Spinal cord (tissue), 10 donors: ENCODE data around the gene LRRC4C. TPM values are rescaled to one million over a fixed set of nuclear protein-coding genes. Genes with fewer than 3 reads are reported as not detected.

ENCODE experiments used
- DNase-seq, 6 donors: peaks; one replicate each; pipeline versions ENCODE4 v3.0.0 to v3.0.0-alpha.2; 2013 to 2015; ENCODE audit warnings: low spot score in 6 of 6, low read depth in 4 of 6
- H3K27ac ChIP-seq: one replicate; pipeline ENCODE4 v1.5.1; 2013; ENCODE audit warnings: low read depth, low read length, control low read depth
- H3K27me3 ChIP-seq: one replicate; pipeline ENCODE4 v1.6.1; 2013; ENCODE audit warnings: low read length; ENCODE audit not compliant: control insufficient read depth, insufficient read depth
- H3K36me3 ChIP-seq: one replicate; pipeline ENCODE4 v1.6.1; 2013; ENCODE audit warnings: low read length; ENCODE audit not compliant: control insufficient read depth, insufficient read depth
- H3K4me1 ChIP-seq: one replicate; pipeline ENCODE4 v1.6.1; 2013; ENCODE audit warnings: low read length; ENCODE audit not compliant: control insufficient read depth, insufficient read depth
- H3K4me3 ChIP-seq: one replicate; pipeline ENCODE4 v1.5.1; 2013; ENCODE audit warnings: low read depth, low read length, control low read depth
- H3K9me3 ChIP-seq: one replicate; pipeline ENCODE4 v1.6.1; 2013; ENCODE audit warnings: low read length; ENCODE audit not compliant: control insufficient read depth, insufficient read depth
- WGBS: methylation state at CpG from one replicate; pipeline ENCODE4 v1.1.5; 2013; ENCODE audit warnings: missing lambda C conversion rate; ENCODE audit not compliant: insufficient coverage; 5-methylcytosine and 5-hydroxymethylcytosine counted together
- polyA plus RNA-seq, 2 donors: library from polyadenylated mRNA; unstranded; fragments of 120-200 nt; gene quantifications; one replicate each; pipeline ENCODE4 v1.2.1, GENCODE V29; 2013; ENCODE audit not compliant: insufficient read length in 2 of 2
- total RNA-seq, 2 donors: library from RNA; depleted of rRNA in 1 of 2; stranded (reverse); fragments of 120-200 nt in 1 of 2; fragments of >200 nt in 1 of 2; gene quantifications; one replicate each; pipeline versions ENCODE4 v1.2.3 to v1.2.4, GENCODE V29; 2013 to 2014
- donor health status: healthy.

Gene LRRC4C
- total and polyA plus RNA-seq, 4 donors = 25.6 to 54.9 (median 39.0) TPM

GRCh38 chr11:41461057-41461681 lies 1.7 kb upstream of the LRRC4C start:
- no CpG with 5 or more reads among the region's 1 CpG for WGBS
- H3K4me1 ChIP-seq = no peaks in the 10 kb centered on the region
- no peak overlapping the region for H3K27ac ChIP-seq
- no peaks in the 10 kb centered on the region for H3K9me3 ChIP-seq
- peak in 3 of 6 donors; percentile 39 to 85 (median 43) for DNase-seq
- H3K4me3 ChIP-seq = no peak overlapping the region
- H3K36me3 ChIP-seq = no peaks in the 10 kb centered on the region
- no peaks in the 10 kb centered on the region for H3K27me3 ChIP-seq

DNA sequence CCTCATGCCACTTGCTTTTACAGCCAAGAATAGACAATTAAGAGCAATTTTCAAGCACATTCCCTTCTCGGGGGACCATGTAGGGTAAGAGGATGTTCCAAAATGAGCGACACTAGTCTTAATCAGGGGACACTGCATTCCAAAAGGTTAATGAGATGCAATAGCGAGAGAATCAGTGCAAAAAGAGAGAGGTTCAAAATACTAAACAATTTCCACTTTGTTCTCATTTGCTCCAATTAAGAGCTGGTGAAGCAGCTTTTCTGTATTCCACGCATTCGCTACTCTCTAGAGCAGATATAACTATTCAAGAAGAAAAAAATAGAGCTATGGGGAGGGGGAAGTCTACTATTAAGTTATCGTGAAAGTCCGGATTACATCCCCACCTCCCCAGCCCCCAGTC lies 811 bp downstream of the LRRC4C start:
- peak overlapping the region; percentile 60 for H3K27ac ChIP-seq
- H3K4me1 ChIP-seq = no peaks in the 10 kb centered on the region
- no peaks in the 10 kb centered on the region for H3K36me3 ChIP-seq
- DNase-seq = peak in 3 of 6 donors; percentile 30 to 58 (median 54)
- no peaks in the 10 kb centered on the region for H3K9me3 ChIP-seq
- peak overlapping the region; percentile 39 for H3K4me3 ChIP-seq
- H3K27me3 ChIP-seq = no peaks in the 10 kb centered on the region
- no CpG with 5 or more reads among the region's 7 CpGs for WGBS

GRCh38 chr11:41458154-41458553 lies 1.3 kb downstream of the LRRC4C start:
- peak overlapping the region; percentile 39 for H3K4me3 ChIP-seq
- H3K9me3 ChIP-seq = no peaks in the 10 kb centered on the region
- H3K36me3 ChIP-seq = no peaks in the 10 kb centered on the region
- no peaks in the 10 kb centered on the region for H3K4me1 ChIP-seq
- DNase-seq = peak in 1 of 6 donors; percentile 72
- 0% methylated on average over 1 of the region's 4 CpGs for WGBS
- H3K27ac ChIP-seq = no peak overlapping the region
- H3K27me3 ChIP-seq = no peaks in the 10 kb centered on the region

DNA sequence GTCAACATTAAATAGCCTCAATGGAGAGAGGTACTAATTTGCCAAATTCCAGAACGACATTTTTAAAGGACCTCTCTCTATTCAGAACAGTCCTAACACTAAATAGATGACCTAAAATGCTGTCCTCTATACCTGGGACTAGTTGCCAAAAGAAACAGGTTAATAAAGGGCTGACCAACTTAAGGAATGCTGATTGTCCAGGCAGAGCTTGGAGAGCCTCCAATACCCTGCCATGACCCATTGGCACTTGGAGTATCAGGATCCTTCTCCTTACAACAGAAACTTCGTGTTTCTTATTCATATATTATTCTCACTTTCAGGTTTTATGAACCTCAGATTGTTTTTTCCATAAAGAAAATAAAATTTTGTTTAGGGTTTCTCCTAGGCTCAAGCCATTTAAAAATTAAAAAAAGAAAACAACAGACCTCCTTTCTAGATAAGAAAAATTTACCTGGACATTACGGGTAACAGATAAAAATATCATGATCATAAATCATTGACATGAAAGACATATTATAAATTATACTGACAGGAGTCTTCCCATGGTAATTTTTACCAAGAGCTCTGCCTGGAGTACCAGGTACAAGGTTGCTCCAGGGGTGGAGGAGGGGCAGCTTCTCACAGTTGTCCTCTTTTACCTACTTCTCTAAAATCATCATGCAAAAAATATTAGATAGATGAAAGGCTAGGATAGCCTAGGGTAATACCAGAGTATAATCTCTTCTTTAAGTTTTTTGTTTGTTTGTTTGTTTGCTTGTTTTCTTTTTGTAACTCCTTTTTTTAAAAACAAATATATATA lies 2.0 kb downstream of the LRRC4C start:
- peak overlapping the region; percentile 39 for H3K4me3 ChIP-seq
- DNase-seq = peak in 1 of 6 donors; percentile 23
- H3K4me1 ChIP-seq = no peaks in the 10 kb centered on the region
- H3K27me3 ChIP-seq = no peaks in the 10 kb centered on the region
- WGBS = no CpG with 5 or more reads among the region's 3 CpGs
- H3K27ac ChIP-seq = no peak overlapping the region
- H3K36me3 ChIP-seq = no peaks in the 10 kb centered on the region
- no peaks in the 10 kb centered on the region for H3K9me3 ChIP-seq

DNA sequence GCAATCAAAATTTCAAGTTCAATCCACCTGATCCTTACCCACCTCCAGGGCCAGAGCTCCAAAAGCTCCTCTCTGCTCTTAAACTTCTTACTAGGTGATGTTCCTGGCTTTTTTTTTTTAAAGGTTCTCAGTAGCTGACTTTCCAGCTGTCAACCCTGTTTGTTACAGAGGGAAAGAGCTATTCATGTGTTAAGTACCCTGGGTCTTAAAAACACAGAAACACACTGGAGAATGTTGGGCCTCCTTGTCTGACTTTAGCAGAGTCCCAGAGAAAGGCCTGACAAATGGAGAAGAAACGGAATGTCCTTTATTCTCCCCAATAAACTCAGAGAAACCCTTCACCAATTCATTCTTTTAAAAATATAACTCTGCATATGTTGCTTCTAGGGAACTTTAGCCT lies 3.2 kb downstream of the LRRC4C start:
- Histone ChIP-seq H3K27ac (peak overlapping the region; percentile 29), H3K4me3 (no peak overlapping the region), H3K27me3 (no peaks in the 10 kb centered on the region)

GRCh38 chr11:41451011-41451410 lies 8.4 kb downstream of the LRRC4C start:
- Histone ChIP-seq H3K27ac (no peak overlapping the region), H3K4me3 (no peak overlapping the region), H3K27me3 (no peaks in the 10 kb centered on the region), H3K9me3 (peaks cover 2% of the 10 kb centered on the region), H3K4me1 (no peaks in the 10 kb centered on the region), H3K36me3 (no peaks in the 10 kb centered on the region)
- DNase-seq = no peak
- no CpG with 5 or more reads among the region's 3 CpGs for WGBS

More for the DNA sequence above, 3.2 kb downstream of the LRRC4C start:
- peak in 1 of 6 donors; percentile 55 for DNase-seq
- Histone ChIP-seq H3K4me1 (no peaks in the 10 kb centered on the region), H3K36me3 (no peaks in the 10 kb centered on the region), H3K9me3 (no peaks in the 10 kb centered on the region)
- WGBS = 43% methylated on average over 1 of the region's 1 CpG

DNA sequence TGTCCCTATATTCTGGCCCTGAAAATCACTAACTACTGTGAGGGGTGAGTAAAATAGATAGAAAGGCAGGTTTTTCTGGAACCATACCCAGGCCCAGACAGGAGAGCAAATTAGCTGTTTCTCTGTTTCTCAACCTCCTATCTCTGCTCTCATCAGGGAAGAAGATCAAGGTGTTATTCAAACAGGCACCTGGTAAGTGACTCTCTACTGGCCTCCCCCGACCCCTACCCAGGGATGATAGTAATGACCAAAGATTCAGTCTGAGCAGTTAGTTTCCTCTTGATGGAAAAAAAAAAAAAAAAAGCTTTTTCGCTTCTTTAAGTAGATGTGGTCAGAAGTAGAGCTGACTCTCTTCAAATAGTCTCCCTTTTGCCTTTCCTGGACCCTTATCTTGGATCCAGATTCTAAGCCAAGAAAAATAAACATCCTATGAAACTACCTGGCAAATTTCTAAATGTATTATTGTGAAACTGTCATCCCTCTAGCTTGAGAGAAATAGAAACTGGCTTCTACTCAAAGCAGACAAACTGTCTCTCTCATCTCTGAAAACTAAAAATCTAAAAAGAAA lies 9.9 kb downstream of the LRRC4C start:
- H3K4me1 ChIP-seq = no peaks in the 10 kb centered on the region
- WGBS = 40% methylated on average over 1 of the region's 2 CpGs
- H3K36me3 ChIP-seq = no peaks in the 10 kb centered on the region
- no peaks in the 10 kb centered on the region for H3K27me3 ChIP-seq
- H3K4me3 ChIP-seq = no peak overlapping the region
- no peak overlapping the region for H3K27ac ChIP-seq
- peaks cover 2% of the 10 kb centered on the region for H3K9me3 ChIP-seq
- DNase-seq = no peak

DNA sequence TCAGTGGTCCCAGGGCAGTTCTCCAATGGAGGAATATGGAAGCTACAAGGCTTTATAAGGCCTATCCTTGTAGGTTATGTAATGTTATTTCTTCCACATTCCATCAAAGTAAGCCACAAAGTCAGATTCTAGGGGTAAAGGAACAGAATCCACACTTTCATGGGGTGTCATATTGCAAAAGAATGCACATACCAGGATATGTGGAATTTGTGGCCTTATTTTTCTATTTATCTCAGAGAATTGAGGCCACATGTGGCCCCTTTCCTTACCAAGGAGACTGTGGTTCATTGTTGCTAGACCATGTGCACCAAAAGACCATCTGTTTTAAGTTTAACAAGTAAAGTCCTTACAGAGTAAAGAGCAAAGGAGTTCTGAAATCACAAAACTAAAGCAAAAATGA lies 12.9 kb downstream of the LRRC4C start:
- no peak for DNase-seq
- H3K4me1 ChIP-seq = no peaks in the 10 kb centered on the region
- peaks cover 2% of the 10 kb centered on the region for H3K9me3 ChIP-seq
- no peak overlapping the region for H3K4me3 ChIP-seq
- no peaks in the 10 kb centered on the region for H3K36me3 ChIP-seq
- no peak overlapping the region for H3K27ac ChIP-seq
- no peaks in the 10 kb centered on the region for H3K27me3 ChIP-seq

DNA sequence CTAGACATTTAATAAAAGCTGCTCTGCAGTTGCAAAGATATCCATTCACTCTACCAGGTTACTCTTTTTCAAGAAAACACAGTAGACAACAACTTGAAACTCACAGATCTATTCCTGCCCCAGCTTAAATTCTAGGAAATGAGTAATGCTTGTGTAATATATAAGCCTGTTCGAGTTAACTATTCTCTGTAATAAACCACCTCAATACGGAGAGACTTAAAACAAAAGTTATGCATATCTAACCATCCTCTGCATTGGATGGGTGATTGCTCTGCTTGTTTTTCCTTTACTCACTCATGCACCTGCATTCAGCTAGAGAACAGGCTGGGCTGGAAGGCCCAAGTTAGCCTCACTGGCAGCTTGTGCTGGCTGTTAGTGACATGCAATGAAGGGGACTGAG lies 13.3 kb downstream of the LRRC4C start:
- H3K4me1 ChIP-seq = no peaks in the 10 kb centered on the region
- H3K4me3 ChIP-seq = no peak overlapping the region
- no peaks in the 10 kb centered on the region for H3K36me3 ChIP-seq
- no peak overlapping the region for H3K27ac ChIP-seq
- no peaks in the 10 kb centered on the region for H3K27me3 ChIP-seq
- peaks cover 2% of the 10 kb centered on the region for H3K9me3 ChIP-seq
- no CpG with 5 or more reads among the region's 2 CpGs for WGBS
- DNase-seq = no peak
